Amniotic epithelial cell (primary cell): ENCODE results near the gene CRACR2B.

Experiments used
- DNase-seq: peaks from one replicate; pipeline ENCODE4 v3.0.0-alpha.2; 2010; ENCODE audit warnings: low read depth

CRACR2B gene

GRCh38 chr11:794766-795633, 32.7 kb upstream of the CRACR2B start:
- DNase-seq, result no peak

- peak; percentile 82 for DNase-seq
These were observed 31.8 kb upstream of the CRACR2B start for GRCh38 chr11:795634-796564.

- no peak for DNase-seq
These were observed 31.0 kb upstream of the CRACR2B start for GRCh38 chr11:796565-797295.

- DNase-seq, result peak; percentile 70
These were observed 30.2 kb upstream of the CRACR2B start for GRCh38 chr11:797296-798092.

GRCh38 chr11:798093-798713, 29.5 kb upstream of the CRACR2B start, which contains the start of gene SLC25A22:
Gene SLC25A22, minus strand, starts transcription at chr11:798281. Its CDS starts 3,275 bp downstream, at chr11:795006.
- DNase-seq, result peak; percentile 60

GRCh38 chr11:799641-800316, 27.9 kb upstream of the CRACR2B start:
- no peak for DNase-seq

GRCh38 chr11:800473-800872, 27.2 kb upstream of the CRACR2B start:
- no peak for DNase-seq

GRCh38 chr11:801097-801780, 26.5 kb upstream of the CRACR2B start:
- DNase-seq, result no peak

- no peak for DNase-seq
These were observed 25.6 kb upstream of the CRACR2B start for GRCh38 chr11:802018-802617.

- no peak for DNase-seq
These were observed 24.8 kb upstream of the CRACR2B start for GRCh38 chr11:802693-803466.

GRCh38 chr11:803467-803742, 24.3 kb upstream of the CRACR2B start:
- DNase-seq, result no peak

GRCh38 chr11:803770-804598, 23.7 kb upstream of the CRACR2B start:
- no peak for DNase-seq

GRCh38 chr11:804599-804964, 23.1 kb upstream of the CRACR2B start:
- no peak for DNase-seq

GRCh38 chr11:808427-809286, 19.1 kb upstream of the CRACR2B start:
- DNase-seq, result no peak

- peak; percentile 94 for DNase-seq
These were observed 18.3 kb upstream of the CRACR2B start, which contains the start of gene RPLP2 for GRCh38 chr11:809287-810039. Gene RPLP2, plus strand, starts transcription at chr11:809967. Its CDS starts 268 bp downstream, at chr11:810235.

GRCh38 chr11:810040-810567, 17.6 kb upstream of the CRACR2B start:
- DNase-seq, result no peak
